Osteoblast (primary cell): Measurements from ENCODE around the gene BMPR1B. TPM values are rescaled to one million over a fixed set of nuclear protein-coding genes. Genes with fewer than 3 reads are reported as not detected.

Experiments
- DNase-seq: peaks from one replicate; pipeline ENCODE4 v3.0.0; 2011; ENCODE audit warnings: low spot score, mixed read lengths; ENCODE audit not compliant: insufficient read length; ENCODE audit errors: missing footprints
- H2AFZ ChIP-seq: 2 replicates; pipeline ENCODE4 v1.6.0; 2011; ENCODE audit warnings: mild to moderate bottlenecking, low read length
- H3K27ac ChIP-seq: 2 replicates; pipeline ENCODE4 v1.5.1; 2011; ENCODE audit warnings: mild to moderate bottlenecking, low read depth, low read length, moderate library complexity
- H3K27me3 ChIP-seq: 2 replicates; pipeline ENCODE4 v1.6.0; 2012; ENCODE audit warnings: mild to moderate bottlenecking, control low read depth, inconsistent platforms, low read length, moderate library complexity; ENCODE audit not compliant: insufficient read depth
- H3K36me3 ChIP-seq: 2 replicates; pipeline ENCODE4 v1.5.1; 2011; ENCODE audit warnings: mild to moderate bottlenecking, low read length, control low read depth, moderate library complexity; ENCODE audit not compliant: insufficient read depth
- H3K4me1 ChIP-seq: 2 replicates; pipeline ENCODE4 v1.5.1; 2011; ENCODE audit warnings: mild to moderate bottlenecking, low read length, control low read depth, moderate library complexity; ENCODE audit not compliant: insufficient read depth
- H3K4me2 ChIP-seq: 2 replicates; pipeline ENCODE4 v1.6.0; 2011; ENCODE audit warnings: mild to moderate bottlenecking, low read length; ENCODE audit not compliant: insufficient read depth
- H3K4me3 ChIP-seq: fragments of 200-600 bp; sonication (generic); 3 replicates; pipeline ENCODE4 v1.5.1; 2012; ENCODE audit warnings: mild to moderate bottlenecking, low read length, inconsistent platforms; ENCODE audit not compliant: insufficient read depth
- H3K79me2 ChIP-seq: 2 replicates; pipeline ENCODE4 v1.6.0; 2012; ENCODE audit warnings: mild to moderate bottlenecking, low read length, control low read depth, inconsistent platforms; ENCODE audit not compliant: insufficient read depth
- H3K9me3 ChIP-seq: 2 replicates; pipeline ENCODE4 v1.5.1; 2011; ENCODE audit warnings: low read depth, low read length, control low read depth
- H4K20me1 ChIP-seq: 2 replicates; pipeline ENCODE4 v1.6.0; 2012; ENCODE audit warnings: mild to moderate bottlenecking, low read length, control low read depth; ENCODE audit not compliant: insufficient read depth
- total RNA-seq: library from RNA; depleted of rRNA; stranded (reverse); fragments of >200 nt; gene quantifications from 2 replicates; pipeline ENCODE4 v1.2.3, GENCODE V29; 2012
- TF ChIP-seq, protein P1 (sequence below): IDR thresholded peaks from 2 replicates; pipeline ENCODE4 v1.5.1; 2011; ENCODE audit warnings: mild to moderate bottlenecking, low read depth, low read length, moderate library complexity; ENCODE audit errors: extremely low read depth

BMPR1B gene
- total RNA-seq, 1 donor: 2.5 TPM

DNA sequence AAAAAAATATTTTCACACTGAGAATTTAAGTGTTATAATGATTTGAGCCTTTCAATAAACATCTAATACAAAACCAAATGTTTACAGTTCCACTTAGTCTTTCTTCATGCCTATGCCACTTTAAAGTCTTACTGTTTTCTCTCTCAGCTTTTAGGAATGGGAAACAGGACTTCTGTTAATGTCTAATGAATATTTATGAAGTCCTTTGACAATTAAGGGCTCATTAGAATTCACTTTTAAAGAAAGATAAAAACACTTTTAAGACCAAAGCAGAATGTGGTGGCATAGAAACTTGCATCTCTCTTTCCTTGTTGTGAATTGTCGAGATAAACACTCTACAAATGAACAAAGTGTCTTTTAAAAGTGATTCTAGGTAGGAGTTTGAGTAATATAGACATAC lies 315.9 kb downstream of the BMPR1B start:
- Histone ChIP-seq H3K27me3 (no peaks in the 10 kb centered on the region), H4K20me1 (no peaks in the 10 kb centered on the region), H3K27ac (no peak overlapping the region), H3K36me3 (no peaks in the 10 kb centered on the region), H3K4me1 (no peaks in the 10 kb centered on the region), H3K79me2 (no peaks in the 10 kb centered on the region), H3K4me3 (no peak overlapping the region), H3K4me2 (no peak overlapping the region), H2AFZ (no peak overlapping the region), H3K9me3 (no peaks in the 10 kb centered on the region)
- TF ChIP-seq, protein P1, sequence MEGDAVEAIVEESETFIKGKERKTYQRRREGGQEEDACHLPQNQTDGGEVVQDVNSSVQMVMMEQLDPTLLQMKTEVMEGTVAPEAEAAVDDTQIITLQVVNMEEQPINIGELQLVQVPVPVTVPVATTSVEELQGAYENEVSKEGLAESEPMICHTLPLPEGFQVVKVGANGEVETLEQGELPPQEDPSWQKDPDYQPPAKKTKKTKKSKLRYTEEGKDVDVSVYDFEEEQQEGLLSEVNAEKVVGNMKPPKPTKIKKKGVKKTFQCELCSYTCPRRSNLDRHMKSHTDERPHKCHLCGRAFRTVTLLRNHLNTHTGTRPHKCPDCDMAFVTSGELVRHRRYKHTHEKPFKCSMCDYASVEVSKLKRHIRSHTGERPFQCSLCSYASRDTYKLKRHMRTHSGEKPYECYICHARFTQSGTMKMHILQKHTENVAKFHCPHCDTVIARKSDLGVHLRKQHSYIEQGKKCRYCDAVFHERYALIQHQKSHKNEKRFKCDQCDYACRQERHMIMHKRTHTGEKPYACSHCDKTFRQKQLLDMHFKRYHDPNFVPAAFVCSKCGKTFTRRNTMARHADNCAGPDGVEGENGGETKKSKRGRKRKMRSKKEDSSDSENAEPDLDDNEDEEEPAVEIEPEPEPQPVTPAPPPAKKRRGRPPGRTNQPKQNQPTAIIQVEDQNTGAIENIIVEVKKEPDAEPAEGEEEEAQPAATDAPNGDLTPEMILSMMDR: no peak
- no peak for DNase-seq

DNA sequence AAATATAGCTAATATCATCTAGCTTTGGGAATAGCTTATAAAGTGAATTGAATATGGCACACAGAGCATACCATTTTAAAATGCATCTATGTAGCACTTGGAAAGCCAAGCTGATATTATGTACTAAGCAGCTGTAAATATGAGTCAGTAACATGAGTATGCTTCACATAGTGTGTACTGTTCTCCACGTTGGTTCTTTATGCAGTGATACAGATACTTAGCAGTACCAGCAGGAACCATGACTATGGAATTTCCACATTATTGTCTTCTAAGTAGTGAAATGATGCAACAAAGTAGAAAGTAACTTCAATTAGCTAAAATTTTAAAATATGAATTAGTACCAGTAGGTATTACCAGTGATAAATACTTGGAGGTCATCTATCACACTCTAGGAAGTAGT lies 320.1 kb downstream of the BMPR1B start:
- H3K4me3 ChIP-seq: no peak overlapping the region
- DNase-seq: no peak
- H3K36me3 ChIP-seq: no peaks in the 10 kb centered on the region
- H3K9me3 ChIP-seq: no peaks in the 10 kb centered on the region
- TF ChIP-seq, protein P1: no peak
- H2AFZ ChIP-seq: no peak overlapping the region
- H4K20me1 ChIP-seq: no peaks in the 10 kb centered on the region
- no peaks in the 10 kb centered on the region for H3K27me3 ChIP-seq
- H3K4me1 ChIP-seq: no peaks in the 10 kb centered on the region
- H3K79me2 ChIP-seq: no peaks in the 10 kb centered on the region
- no peak overlapping the region for H3K4me2 ChIP-seq
- H3K27ac ChIP-seq: no peak overlapping the region

DNA sequence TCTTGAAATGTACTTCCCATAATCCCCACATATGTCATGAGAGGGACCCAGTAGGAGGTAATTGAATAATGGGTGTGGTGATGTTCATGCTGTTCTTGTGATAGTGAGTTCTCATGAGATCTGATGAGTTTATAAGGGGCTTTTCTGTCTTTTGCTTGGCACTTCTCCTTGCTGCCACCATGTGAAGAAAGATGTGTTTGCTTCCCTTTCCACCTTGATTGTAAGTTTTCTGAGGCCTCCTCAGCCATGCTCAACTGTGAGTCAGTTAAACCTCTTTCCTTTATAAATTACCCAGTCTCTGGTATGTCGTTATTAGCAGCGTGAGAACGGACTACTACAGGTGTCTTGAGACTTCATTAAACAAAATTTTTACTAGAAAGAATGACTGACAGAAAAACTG lies 323.2 kb downstream of the BMPR1B start:
- H3K9me3 ChIP-seq: no peaks in the 10 kb centered on the region
- TF ChIP-seq, protein P1: no peak
- no peaks in the 10 kb centered on the region for H4K20me1 ChIP-seq
- no peaks in the 10 kb centered on the region for H3K79me2 ChIP-seq
- no peak overlapping the region for H3K4me2 ChIP-seq
- no peak for DNase-seq
- H3K4me1 ChIP-seq: no peaks in the 10 kb centered on the region
- no peak overlapping the region for H3K4me3 ChIP-seq
- no peak overlapping the region for H3K27ac ChIP-seq
- no peaks in the 10 kb centered on the region for H3K36me3 ChIP-seq
- H3K27me3 ChIP-seq: no peaks in the 10 kb centered on the region
- no peak overlapping the region for H2AFZ ChIP-seq

DNA sequence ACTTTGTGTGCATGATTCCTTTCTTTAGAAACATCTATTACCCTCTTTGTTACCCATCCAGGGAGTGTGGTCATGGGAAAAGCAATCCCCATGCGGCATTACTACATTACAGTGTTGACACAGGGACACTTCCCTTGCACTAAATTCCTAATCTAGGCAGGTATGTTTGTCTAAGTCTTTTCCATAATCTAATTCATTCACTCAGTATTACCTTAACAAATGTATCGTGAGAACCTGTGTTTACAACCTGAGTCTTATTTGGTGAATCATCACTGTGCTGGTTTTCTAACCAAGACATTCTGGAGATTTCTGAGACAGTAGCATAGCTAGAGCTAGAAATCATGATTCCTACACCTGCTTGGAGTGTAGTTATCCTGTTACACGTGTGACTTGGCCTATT lies 326.8 kb downstream of the BMPR1B start:
- TF ChIP-seq, protein P1: no peak
- H2AFZ ChIP-seq: no peak overlapping the region
- H3K4me2 ChIP-seq: no peak overlapping the region
- H3K27ac ChIP-seq: no peak overlapping the region
- no peak overlapping the region for H3K4me3 ChIP-seq
- no peaks in the 10 kb centered on the region for H3K36me3 ChIP-seq
- H4K20me1 ChIP-seq: no peaks in the 10 kb centered on the region
- no peaks in the 10 kb centered on the region for H3K9me3 ChIP-seq
- H3K4me1 ChIP-seq: no peaks in the 10 kb centered on the region
- H3K79me2 ChIP-seq: no peaks in the 10 kb centered on the region
- H3K27me3 ChIP-seq: no peaks in the 10 kb centered on the region
- DNase-seq: no peak
